Measurements from ENCODE around the gene DACH2.

Gene DACH2

DNA sequence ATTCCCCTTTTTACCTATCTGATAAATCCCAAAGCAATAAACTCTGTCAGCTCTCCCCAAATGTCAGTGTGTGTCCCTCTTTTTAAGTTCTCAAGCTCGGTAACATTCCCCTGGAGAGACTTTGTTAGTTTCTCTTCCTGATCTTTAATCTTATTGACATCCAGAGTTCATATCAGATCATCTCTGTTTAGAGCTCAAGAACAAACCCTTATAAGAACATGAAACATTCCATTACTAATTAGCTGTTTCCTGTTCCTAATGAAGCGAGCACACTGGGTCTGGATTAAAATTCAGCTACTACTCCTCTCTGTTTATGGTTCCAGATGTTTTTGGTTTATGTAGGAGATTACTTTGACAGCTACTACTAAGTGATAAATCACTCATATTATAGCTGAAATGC lies 681.5 kb downstream of the DACH2 start:
- no peak for DNase-seq

DNA sequence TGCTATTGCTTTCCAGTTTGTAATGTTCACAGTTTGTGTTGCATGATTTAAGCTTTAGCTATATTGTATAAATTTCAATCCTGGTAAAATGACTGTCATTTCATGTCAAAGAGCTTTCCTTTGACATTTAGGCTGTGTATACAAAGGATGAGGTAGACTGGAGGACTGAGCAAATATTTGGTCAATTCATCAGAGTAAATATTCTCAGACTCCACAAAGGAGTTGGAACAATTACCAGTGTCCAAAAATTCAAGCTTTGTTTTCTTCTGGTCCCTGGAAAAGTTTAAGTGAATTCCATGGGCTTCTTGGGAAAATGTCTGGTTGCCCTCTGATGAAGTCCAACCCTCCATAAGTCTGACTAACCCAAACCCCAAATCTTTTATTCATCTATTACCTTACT lies 682.4 kb downstream of the DACH2 start:
- no peak for DNase-seq

- DNase-seq, result no peak
These were observed 696.9 kb downstream of the DACH2 start for GRCh38 chrX:86845101-86845500.

Measured in femur (tissue), 1 donor.